ENCODE measurements around the gene SLC30A2. TPM values are rescaled to one million over a fixed set of nuclear protein-coding genes. Genes with fewer than 3 reads are reported as not detected.

The SLC30A2 gene
- total RNA-seq, 1 experiment from 2014 or later: 0.07 TPM

DNA sequence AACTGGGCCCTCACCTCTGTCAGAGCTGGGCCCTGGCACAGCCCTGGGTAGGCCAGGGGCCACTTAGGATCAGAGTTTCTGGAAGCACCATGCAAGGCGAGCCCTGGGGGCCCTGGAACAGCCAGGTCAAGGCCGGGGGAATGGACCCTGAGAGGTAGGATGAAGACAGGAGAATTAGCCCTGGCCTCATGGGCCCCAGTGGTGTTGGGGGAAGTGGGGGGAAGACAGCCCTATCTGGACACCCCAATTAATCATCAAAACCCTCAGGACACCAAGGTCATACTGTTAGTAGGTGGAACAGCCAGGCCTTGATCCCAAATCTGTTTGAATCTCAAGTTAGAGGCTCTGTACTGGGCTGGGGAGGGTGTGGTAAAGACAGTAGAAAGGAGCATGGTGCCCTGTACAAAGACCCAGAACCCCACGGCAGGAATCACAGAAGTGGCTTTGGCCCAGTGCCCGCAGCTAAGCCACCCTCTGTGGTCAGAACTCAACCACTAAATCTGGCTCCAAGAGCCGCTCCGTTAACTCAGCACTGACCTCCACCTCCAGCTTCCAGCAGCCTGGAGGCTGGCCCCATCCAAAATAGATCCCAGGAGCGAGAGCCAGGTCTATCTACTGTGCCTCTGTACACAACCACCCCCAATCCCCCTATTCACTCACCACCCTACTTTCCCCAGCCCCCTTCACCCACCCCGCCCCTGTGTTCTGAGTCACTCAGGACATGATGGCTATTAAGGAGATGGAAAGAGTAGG lies 35.5 kb upstream of the SLC30A2 start:
- intact Hi-C loops (cut with micrococcal nuclease): no loop called here
- Histone ChIP-seq H3K9ac (ENCODE audit: low read length) (no peak overlapping the region), H3K36me3 (ENCODE audit: low read depth, low read length) (no peaks in the 10 kb centered on the region), H3K9me2 (replicated peaks; ENCODE audit: low read length) (no peaks in the 10 kb centered on the region), H3K4me1 (ENCODE audit: insufficient read depth, low read length) (peaks cover 29% of the 10 kb centered on the region), H3K27ac (ENCODE audit: low read length) (no peak overlapping the region), H3K4me2 (ENCODE audit: low read length) (no peak overlapping the region), H3K4me3 (ENCODE audit: low read length) (no peak overlapping the region), H3K27me3 (ENCODE audit: low read length) (no peaks in the 10 kb centered on the region), H4K20me1 (ENCODE audit: low read length) (no peaks in the 10 kb centered on the region), H2AFZ (ENCODE audit: low read length) (no peak overlapping the region), H3F3A (ENCODE audit: low read length, unreplicated experiment) (no peaks in the 10 kb centered on the region), H3K9me3 (ENCODE audit: low read length) (no peaks in the 10 kb centered on the region), H3K79me2 (ENCODE audit: low read length) (no peaks in the 10 kb centered on the region)
- no peak for TF ChIP-seq EZH2 (IDR thresholded peaks at IDR 0.05; ENCODE audit: low read length, unreplicated experiment)
- no peak for TF ChIP-seq EZH2phosphoT487 (IDR thresholded peaks at IDR 0.05; ENCODE audit: borderline replicate concordance, low read length)
- TF ChIP-seq, protein P1, sequence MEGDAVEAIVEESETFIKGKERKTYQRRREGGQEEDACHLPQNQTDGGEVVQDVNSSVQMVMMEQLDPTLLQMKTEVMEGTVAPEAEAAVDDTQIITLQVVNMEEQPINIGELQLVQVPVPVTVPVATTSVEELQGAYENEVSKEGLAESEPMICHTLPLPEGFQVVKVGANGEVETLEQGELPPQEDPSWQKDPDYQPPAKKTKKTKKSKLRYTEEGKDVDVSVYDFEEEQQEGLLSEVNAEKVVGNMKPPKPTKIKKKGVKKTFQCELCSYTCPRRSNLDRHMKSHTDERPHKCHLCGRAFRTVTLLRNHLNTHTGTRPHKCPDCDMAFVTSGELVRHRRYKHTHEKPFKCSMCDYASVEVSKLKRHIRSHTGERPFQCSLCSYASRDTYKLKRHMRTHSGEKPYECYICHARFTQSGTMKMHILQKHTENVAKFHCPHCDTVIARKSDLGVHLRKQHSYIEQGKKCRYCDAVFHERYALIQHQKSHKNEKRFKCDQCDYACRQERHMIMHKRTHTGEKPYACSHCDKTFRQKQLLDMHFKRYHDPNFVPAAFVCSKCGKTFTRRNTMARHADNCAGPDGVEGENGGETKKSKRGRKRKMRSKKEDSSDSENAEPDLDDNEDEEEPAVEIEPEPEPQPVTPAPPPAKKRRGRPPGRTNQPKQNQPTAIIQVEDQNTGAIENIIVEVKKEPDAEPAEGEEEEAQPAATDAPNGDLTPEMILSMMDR (conservative IDR thresholded peaks at IDR 0.05; ENCODE audit: low read depth, low read length): no peak
- no TSS peak for BruUV-seq (replicated peaks)
- ChIA-PET POLR2A (ENCODE audit: unreplicated experiment) (no interaction called here), CTCF (no interaction called here)
- ATAC-seq (no peak), DNase-seq (no peak)

DNA sequence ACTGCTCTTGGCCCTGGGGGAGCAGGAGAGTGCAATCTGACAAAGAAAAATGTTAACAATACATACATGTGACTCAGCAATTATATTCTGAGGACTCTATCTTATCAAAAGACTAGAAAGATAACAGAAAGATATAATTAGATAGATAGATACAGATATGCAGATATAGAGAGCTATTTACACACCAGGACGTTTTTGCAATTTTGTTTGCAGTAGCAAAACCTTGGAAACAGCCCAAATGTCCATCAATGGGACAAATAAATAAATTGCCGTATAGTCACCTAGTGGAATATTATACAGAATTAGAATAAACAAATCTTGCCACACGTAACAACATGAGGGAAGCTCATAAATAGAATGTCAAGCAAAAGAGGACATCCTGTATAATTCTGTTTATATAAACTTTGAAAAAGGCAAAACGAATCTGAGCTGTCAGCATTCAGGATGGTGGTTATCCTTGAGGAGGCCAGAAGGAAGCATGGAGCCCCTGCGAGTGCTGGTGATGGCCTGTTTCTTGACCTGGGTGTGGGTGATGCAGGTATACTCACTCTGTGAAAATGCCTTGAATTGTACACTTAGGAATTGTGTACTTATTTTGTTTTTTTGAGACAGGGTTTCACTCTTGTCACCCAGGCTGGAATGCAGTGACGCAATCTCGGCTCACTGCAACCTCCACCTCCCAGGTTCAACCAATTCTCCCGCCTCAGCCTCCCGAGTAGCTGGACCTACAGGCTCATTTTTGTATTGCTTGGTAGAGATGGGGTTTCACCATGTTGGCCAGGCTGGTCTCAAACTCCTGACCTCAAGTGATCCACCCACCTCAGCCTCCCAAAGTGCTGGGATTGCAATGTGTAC lies 34.3 kb upstream of the SLC30A2 start:
- Histone ChIP-seq H4K20me1 (ENCODE audit: low read length) (no peaks in the 10 kb centered on the region), H3K9me2 (replicated peaks; ENCODE audit: low read length) (no peaks in the 10 kb centered on the region), H2AFZ (ENCODE audit: low read length) (no peak overlapping the region), H3K4me2 (ENCODE audit: low read length) (no peak overlapping the region), H3K4me1 (ENCODE audit: insufficient read depth, low read length) (peaks cover 29% of the 10 kb centered on the region), H3F3A (ENCODE audit: low read length, unreplicated experiment) (no peaks in the 10 kb centered on the region), H3K27ac (ENCODE audit: low read length) (no peak overlapping the region), H3K9ac (ENCODE audit: low read length) (no peak overlapping the region), H3K27me3 (ENCODE audit: low read length) (no peaks in the 10 kb centered on the region), H3K9me3 (ENCODE audit: low read length) (no peaks in the 10 kb centered on the region), H3K79me2 (ENCODE audit: low read length) (no peaks in the 10 kb centered on the region), H3K36me3 (ENCODE audit: low read depth, low read length) (no peaks in the 10 kb centered on the region), H3K4me3 (ENCODE audit: low read length) (no peak overlapping the region)
- CTCF ChIA-PET: interaction anchor here (0.8 kb wide), 1 partner anchor 185 kb away, joined by 4 read pairs; no protein-coding TSS in a partner anchor
- POLR2A ChIA-PET (ENCODE audit: unreplicated experiment): no interaction called here
- no TSS peak for BruUV-seq (replicated peaks)
- intact Hi-C loops (cut with micrococcal nuclease): no loop called here
- no peak for ATAC-seq
- TF ChIP-seq EZH2phosphoT487 (IDR thresholded peaks at IDR 0.05; ENCODE audit: borderline replicate concordance, low read length): no peak
- TF ChIP-seq, protein P1 (conservative IDR thresholded peaks at IDR 0.05; ENCODE audit: low read depth, low read length): no peak
- no peak for TF ChIP-seq EZH2 (IDR thresholded peaks at IDR 0.05; ENCODE audit: low read length, unreplicated experiment)
- no peak for DNase-seq

Data from PC-3 (cell line).